GM12878 (cell line): ENCODE results near the gene ERC2. TPM values are rescaled to one million over a fixed set of nuclear protein-coding genes. Genes with fewer than 3 reads are reported as not detected.

Experiments used
- ATF7 ChIP-seq: fragments of 450-650 bp; IDR thresholded peaks from 2 replicates; pipeline ENCODE4 v1.6.1; 2016; ENCODE audit warnings: low read depth, mild to moderate bottlenecking
- EED ChIP-seq: sonication (generic); IDR thresholded peaks from 2 replicates; pipeline ENCODE4 v1.6.1; 2016; ENCODE audit warnings: antibody characterized with exemption, low read depth
- KAT2A ChIP-seq: conservative IDR thresholded peaks from 2 replicates; pipeline ENCODE4 v1.6.1; 2011; ENCODE audit warnings: low read depth, low read length; ENCODE audit not compliant: control insufficient read depth
- polyA plus RNA-seq, 11 experiments: library from polyadenylated mRNA; depleted of rRNA in 4 of 11; unstranded in 6 of 11; stranded (reverse) in 5 of 11; fragments of >200 nt; fragmentation: Nextera tagmentation in 4 of 11; fragmentation: Illumina TruSeq in 1 of 11; extraction: Ambion mirVana in 4 of 11; extraction: Trizol in 1 of 11; gene quantifications; 1 replicate in 1 of 11; 2 replicates in 10 of 11; pipeline versions ENCODE4 v1.2.1 to v1.2.3, GENCODE V29; 2011 to 2016; ENCODE audit warnings: inconsistent platforms in 2 of 11, missing spikeins in 2 of 11, low read depth in 1 of 11
- total RNA-seq, 4 experiments: library from RNA; depleted of rRNA in 3 of 4; stranded (reverse); fragments of >200 nt in 3 of 4; fragmentation: Illumina TruSeq in 1 of 4; extraction: Trizol in 1 of 4; gene quantifications; 2 replicates each; pipeline versions ENCODE4 v1.2.1 to v1.2.3, GENCODE V29; 2013 to 2021
- TF ChIP-seq, protein P1 (sequence below): fragments of 450-650 bp; IDR thresholded peaks from 2 replicates; pipeline ENCODE4 v1.6.1; 2016; ENCODE audit warnings: mild to moderate bottlenecking, moderate library complexity, borderline replicate concordance
- TF ChIP-seq, protein P2 (sequence below): IDR thresholded peaks from 2 replicates; pipeline ENCODE4 v1.6.1; 2012; ENCODE audit warnings: improper control_type of control experiment, low read depth, low read length; ENCODE audit not compliant: insufficient replicate concordance

Gene ERC2
- total and polyA plus RNA-seq, 10 of the 15 experiments (the other 5 are each of a cell fraction or from before 2014, with no cell fraction given), result 0.06 to 1.4 (median 0.12) TPM; not detected in 3

GRCh38 chr3:55559500-55560423, 908.5 kb downstream of the ERC2 start (continued):
- TF ChIP-seq, protein P1, sequence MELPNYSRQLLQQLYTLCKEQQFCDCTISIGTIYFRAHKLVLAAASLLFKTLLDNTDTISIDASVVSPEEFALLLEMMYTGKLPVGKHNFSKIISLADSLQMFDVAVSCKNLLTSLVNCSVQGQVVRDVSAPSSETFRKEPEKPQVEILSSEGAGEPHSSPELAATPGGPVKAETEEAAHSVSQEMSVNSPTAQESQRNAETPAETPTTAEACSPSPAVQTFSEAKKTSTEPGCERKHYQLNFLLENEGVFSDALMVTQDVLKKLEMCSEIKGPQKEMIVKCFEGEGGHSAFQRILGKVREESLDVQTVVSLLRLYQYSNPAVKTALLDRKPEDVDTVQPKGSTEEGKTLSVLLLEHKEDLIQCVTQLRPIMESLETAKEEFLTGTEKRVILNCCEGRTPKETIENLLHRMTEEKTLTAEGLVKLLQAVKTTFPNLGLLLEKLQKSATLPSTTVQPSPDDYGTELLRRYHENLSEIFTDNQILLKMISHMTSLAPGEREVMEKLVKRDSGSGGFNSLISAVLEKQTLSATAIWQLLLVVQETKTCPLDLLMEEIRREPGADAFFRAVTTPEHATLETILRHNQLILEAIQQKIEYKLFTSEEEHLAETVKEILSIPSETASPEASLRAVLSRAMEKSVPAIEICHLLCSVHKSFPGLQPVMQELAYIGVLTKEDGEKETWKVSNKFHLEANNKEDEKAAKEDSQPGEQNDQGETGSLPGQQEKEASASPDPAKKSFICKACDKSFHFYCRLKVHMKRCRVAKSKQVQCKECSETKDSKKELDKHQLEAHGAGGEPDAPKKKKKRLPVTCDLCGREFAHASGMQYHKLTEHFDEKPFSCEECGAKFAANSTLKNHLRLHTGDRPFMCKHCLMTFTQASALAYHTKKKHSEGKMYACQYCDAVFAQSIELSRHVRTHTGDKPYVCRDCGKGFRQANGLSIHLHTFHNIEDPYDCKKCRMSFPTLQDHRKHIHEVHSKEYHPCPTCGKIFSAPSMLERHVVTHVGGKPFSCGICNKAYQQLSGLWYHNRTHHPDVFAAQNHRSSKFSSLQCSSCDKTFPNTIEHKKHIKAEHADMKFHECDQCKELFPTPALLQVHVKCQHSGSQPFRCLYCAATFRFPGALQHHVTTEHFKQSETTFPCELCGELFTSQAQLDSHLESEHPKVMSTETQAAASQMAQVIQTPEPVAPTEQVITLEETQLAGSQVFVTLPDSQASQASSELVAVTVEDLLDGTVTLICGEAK, result no peak
- TF ChIP-seq ATF7, result no peak
- TF ChIP-seq, protein P2, sequence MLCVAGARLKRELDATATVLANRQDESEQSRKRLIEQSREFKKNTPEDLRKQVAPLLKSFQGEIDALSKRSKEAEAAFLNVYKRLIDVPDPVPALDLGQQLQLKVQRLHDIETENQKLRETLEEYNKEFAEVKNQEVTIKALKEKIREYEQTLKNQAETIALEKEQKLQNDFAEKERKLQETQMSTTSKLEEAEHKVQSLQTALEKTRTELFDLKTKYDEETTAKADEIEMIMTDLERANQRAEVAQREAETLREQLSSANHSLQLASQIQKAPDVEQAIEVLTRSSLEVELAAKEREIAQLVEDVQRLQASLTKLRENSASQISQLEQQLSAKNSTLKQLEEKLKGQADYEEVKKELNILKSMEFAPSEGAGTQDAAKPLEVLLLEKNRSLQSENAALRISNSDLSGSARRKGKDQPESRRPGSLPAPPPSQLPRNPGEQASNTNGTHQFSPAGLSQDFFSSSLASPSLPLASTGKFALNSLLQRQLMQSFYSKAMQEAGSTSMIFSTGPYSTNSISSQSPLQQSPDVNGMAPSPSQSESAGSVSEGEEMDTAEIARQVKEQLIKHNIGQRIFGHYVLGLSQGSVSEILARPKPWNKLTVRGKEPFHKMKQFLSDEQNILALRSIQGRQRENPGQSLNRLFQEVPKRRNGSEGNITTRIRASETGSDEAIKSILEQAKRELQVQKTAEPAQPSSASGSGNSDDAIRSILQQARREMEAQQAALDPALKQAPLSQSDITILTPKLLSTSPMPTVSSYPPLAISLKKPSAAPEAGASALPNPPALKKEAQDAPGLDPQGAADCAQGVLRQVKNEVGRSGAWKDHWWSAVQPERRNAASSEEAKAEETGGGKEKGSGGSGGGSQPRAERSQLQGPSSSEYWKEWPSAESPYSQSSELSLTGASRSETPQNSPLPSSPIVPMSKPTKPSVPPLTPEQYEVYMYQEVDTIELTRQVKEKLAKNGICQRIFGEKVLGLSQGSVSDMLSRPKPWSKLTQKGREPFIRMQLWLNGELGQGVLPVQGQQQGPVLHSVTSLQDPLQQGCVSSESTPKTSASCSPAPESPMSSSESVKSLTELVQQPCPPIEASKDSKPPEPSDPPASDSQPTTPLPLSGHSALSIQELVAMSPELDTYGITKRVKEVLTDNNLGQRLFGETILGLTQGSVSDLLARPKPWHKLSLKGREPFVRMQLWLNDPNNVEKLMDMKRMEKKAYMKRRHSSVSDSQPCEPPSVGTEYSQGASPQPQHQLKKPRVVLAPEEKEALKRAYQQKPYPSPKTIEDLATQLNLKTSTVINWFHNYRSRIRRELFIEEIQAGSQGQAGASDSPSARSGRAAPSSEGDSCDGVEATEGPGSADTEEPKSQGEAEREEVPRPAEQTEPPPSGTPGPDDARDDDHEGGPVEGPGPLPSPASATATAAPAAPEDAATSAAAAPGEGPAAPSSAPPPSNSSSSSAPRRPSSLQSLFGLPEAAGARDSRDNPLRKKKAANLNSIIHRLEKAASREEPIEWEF, result no peak
- no peak for TF ChIP-seq EED
- no peak for TF ChIP-seq KAT2A
